Panc1 (cell line): ENCODE data around the gene ADAT1.

Experiments
- POLR2AphosphoS5 ChIP-seq: IDR thresholded peaks from 2 replicates; pipeline ENCODE4 v1.6.1; 2012; ENCODE audit warnings: mild to moderate bottlenecking, low read depth, low read length, moderate library complexity
- SIN3A ChIP-seq: IDR thresholded peaks from 2 replicates; pipeline ENCODE4 v1.6.1; 2012; ENCODE audit warnings: low read depth, mild to moderate bottlenecking, low read length, moderate library complexity, borderline replicate concordance; ENCODE audit not compliant: insufficient read depth
- TCF7L2 ChIP-seq: IDR thresholded peaks from 2 replicates; pipeline ENCODE4 v1.6.1; 2011; ENCODE audit warnings: mild to moderate bottlenecking, low read depth, low read length, inconsistent platforms
- TF ChIP-seq, protein P1 (sequence below): fragments of 450-650 bp; IDR thresholded peaks from 2 replicates; pipeline ENCODE4 v1.5.1; 2017; ENCODE audit warnings: mild to moderate bottlenecking

DNA sequence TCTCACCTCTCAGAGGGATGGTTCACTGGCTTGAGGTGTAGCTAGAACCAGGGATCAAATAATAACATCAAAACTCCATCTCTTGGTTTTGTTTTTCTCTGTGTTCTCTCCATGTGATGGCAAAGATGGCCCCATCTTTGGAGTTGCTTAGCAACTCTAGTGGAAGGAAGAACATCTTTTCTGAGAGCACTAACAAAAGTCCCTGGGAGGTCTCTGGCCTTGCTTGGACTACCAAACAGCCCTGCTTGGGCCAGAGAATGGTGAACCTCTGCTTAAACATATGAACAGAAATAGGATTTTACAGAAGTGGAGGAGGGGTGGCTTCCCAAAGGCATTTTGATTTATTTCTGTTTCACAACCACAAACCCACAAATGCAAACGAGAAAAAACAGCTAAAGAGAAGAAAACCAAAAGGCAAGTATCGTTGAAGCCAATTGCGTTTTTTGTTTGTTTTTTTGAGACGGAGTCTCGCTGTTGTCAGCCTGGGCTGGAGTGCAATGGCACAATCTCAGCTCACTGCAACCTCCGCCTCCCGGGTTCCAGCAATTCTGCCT is 43.7 kb downstream of the ADAT1 start:
- no peak for TF ChIP-seq POLR2AphosphoS5
- TF ChIP-seq, protein P1, sequence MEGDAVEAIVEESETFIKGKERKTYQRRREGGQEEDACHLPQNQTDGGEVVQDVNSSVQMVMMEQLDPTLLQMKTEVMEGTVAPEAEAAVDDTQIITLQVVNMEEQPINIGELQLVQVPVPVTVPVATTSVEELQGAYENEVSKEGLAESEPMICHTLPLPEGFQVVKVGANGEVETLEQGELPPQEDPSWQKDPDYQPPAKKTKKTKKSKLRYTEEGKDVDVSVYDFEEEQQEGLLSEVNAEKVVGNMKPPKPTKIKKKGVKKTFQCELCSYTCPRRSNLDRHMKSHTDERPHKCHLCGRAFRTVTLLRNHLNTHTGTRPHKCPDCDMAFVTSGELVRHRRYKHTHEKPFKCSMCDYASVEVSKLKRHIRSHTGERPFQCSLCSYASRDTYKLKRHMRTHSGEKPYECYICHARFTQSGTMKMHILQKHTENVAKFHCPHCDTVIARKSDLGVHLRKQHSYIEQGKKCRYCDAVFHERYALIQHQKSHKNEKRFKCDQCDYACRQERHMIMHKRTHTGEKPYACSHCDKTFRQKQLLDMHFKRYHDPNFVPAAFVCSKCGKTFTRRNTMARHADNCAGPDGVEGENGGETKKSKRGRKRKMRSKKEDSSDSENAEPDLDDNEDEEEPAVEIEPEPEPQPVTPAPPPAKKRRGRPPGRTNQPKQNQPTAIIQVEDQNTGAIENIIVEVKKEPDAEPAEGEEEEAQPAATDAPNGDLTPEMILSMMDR = no peak
- no peak for TF ChIP-seq TCF7L2
- TF ChIP-seq SIN3A = no peak
